H1 (cell line): ENCODE results near the gene ORAI3. TPM values are rescaled to one million over a fixed set of nuclear protein-coding genes. Genes with fewer than 3 reads are reported as not detected.
A peak's percentile ranks its signal among the peaks of the same experiment; 100 is the strongest.

Experiments used
- CTCF ChIA-PET: fragments of 300-600 bp; sonication (Branson Sonifier 250); formaldehyde crosslinking; loops from one replicate; lab custom pipeline; 2021; ENCODE audit not compliant: partially characterized antibody; lab: Charles Lee
- POLR2A ChIA-PET: fragments of 300-600 bp; sonication (Branson Sonifier 250); formaldehyde crosslinking; loops from one replicate; lab custom pipeline; 2021; ENCODE audit warnings: inconsistent platforms; ENCODE audit not compliant: partially characterized antibody; lab: Charles Lee
- DNase-seq, 2 experiments: peaks; one replicate each; pipeline versions ENCODE4 v3.0.0 to v3.0.0-alpha.2; 2010 to 2022; ENCODE audit warnings: low spot score in 2 of 2, low read depth in 1 of 2, mixed read lengths in 1 of 2
- FAIRE-seq: peaks from 2 replicates; lab custom pipeline; 2011; peaks lifted over from hg19 to GRCh38; lab: Jason Lieb, UNC
- H2AFZ ChIP-seq: 2 replicates; pipeline ENCODE4 v1.8.1; 2012; ENCODE audit warnings: low read length, inconsistent platforms
- H2AK5ac ChIP-seq: 2 replicates; pipeline ENCODE4 v1.6.1; 2013; ENCODE audit warnings: low read depth, low read length
- H2BK120ac ChIP-seq: replicated peaks from 2 replicates; pipeline ENCODE3; 2013; ENCODE audit warnings: low read depth, low read length, inconsistent platforms
- H2BK12ac ChIP-seq: 2 replicates; pipeline ENCODE4 v1.6.1; 2013; ENCODE audit warnings: low read depth, low read length
- H2BK15ac ChIP-seq: 2 replicates; pipeline ENCODE4 v1.6.1; 2013; ENCODE audit warnings: low read length
- H2BK20ac ChIP-seq: 2 replicates; pipeline ENCODE4 v1.6.1; 2013; ENCODE audit warnings: low read length
- H2BK5ac ChIP-seq: 2 replicates; pipeline ENCODE4 v1.6.1; 2013; ENCODE audit warnings: low read depth, low read length
- H3K14ac ChIP-seq: 2 replicates; pipeline ENCODE4 v1.6.1; 2013; ENCODE audit warnings: inconsistent platforms; ENCODE audit not compliant: insufficient read length
- H3K18ac ChIP-seq: 2 replicates; pipeline ENCODE4 v1.6.1; 2013; ENCODE audit warnings: low read length; ENCODE audit errors: extremely low read depth
- H3K23ac ChIP-seq: 2 replicates; pipeline ENCODE4 v1.6.1; 2013; ENCODE audit warnings: inconsistent platforms; ENCODE audit not compliant: insufficient read length
- H3K23me2 ChIP-seq: 2 replicates; pipeline ENCODE4 v1.6.1; 2013; ENCODE audit warnings: low read depth, low read length
- H3K27ac ChIP-seq: 2 replicates; pipeline ENCODE4 v1.6.1; 2011; ENCODE audit warnings: low read depth, low read length, inconsistent platforms
- H3K27me3 ChIP-seq, 4 experiments: replicated peaks in 1 of 4; 1 replicate in 1 of 4; 2 replicates in 3 of 4; pipeline versions ENCODE4 v1.6.1 to v1.8.1; 2011 to 2013; ENCODE audit warnings: low read length in 3 of 4, mild to moderate bottlenecking in 3 of 4, inconsistent platforms in 2 of 4, mixed read lengths in 2 of 4, moderate library complexity in 1 of 4; ENCODE audit not compliant: control insufficient read depth in 3 of 4, insufficient read depth in 3 of 4; ENCODE audit errors: extremely low read depth in 1 of 4
- H3K36me3 ChIP-seq, 4 experiments: 2 replicates each; pipeline versions ENCODE4 v1.6.1 to v1.8.1; 2011 to 2013; ENCODE audit warnings: mild to moderate bottlenecking in 4 of 4, low read length in 3 of 4, moderate library complexity in 2 of 4, control low read depth in 1 of 4, inconsistent platforms in 1 of 4; ENCODE audit not compliant: insufficient read depth in 4 of 4, control insufficient read depth in 2 of 4
- H3K4ac ChIP-seq: replicated peaks from 2 replicates; pipeline ENCODE3; 2013; ENCODE audit warnings: low read length, low read depth, mixed read lengths, inconsistent platforms; ENCODE audit not compliant: insufficient read length
- H3K4me1 ChIP-seq, 4 experiments: replicated peaks in 1 of 4; 1 replicate in 1 of 4; 2 replicates in 3 of 4; pipeline versions ENCODE4 v1.6.1 to v1.8.1; 2011 to 2013; ENCODE audit warnings: low read length in 3 of 4, inconsistent platforms in 2 of 4, mixed read lengths in 1 of 4; ENCODE audit not compliant: insufficient read depth in 4 of 4, control insufficient read depth in 3 of 4
- H3K4me2 ChIP-seq, 2 experiments: 2 replicates each; pipeline versions ENCODE4 v1.6.1 to v1.8.1; 2011 to 2013; ENCODE audit warnings: low read depth in 2 of 2, low read length in 2 of 2, control low read depth in 1 of 2, inconsistent platforms in 1 of 2, mild to moderate bottlenecking in 1 of 2; ENCODE audit not compliant: insufficient read depth in 1 of 2
- H3K4me3 ChIP-seq, 4 experiments: fragments of 200-600, 300-600 bp in 1 of 4; sonication (generic), shearing (Covaris generic), sonication (Bioruptor Twin) in 1 of 4; 2 replicates each; pipeline versions ENCODE4 v1.5.1 to v1.8.1; 2011 to 2016; ENCODE audit warnings: low read length in 4 of 4, low read depth in 3 of 4, control low read depth in 2 of 4, inconsistent platforms in 2 of 4, mild to moderate bottlenecking in 2 of 4, mixed read lengths in 1 of 4, moderate library complexity in 1 of 4; ENCODE audit not compliant: insufficient read depth in 2 of 4; ENCODE audit errors: extremely low read depth in 1 of 4
- H3K56ac ChIP-seq: replicated peaks from 2 replicates; pipeline ENCODE3; 2013; ENCODE audit warnings: low read depth, mild to moderate bottlenecking, mixed read lengths, low read length, inconsistent platforms; ENCODE audit not compliant: insufficient read length
- H3K79me1 ChIP-seq: 2 replicates; pipeline ENCODE4 v1.6.1; 2013; ENCODE audit warnings: low read depth, low read length, control low read depth
- H3K79me2 ChIP-seq, 2 experiments: 2 replicates each; pipeline versions ENCODE4 v1.6.1 to v1.8.1; 2012 to 2013; ENCODE audit warnings: low read length in 2 of 2, mild to moderate bottlenecking in 2 of 2, inconsistent platforms in 1 of 2; ENCODE audit not compliant: insufficient read depth in 2 of 2, control insufficient read depth in 1 of 2
- H3K9ac ChIP-seq, 4 experiments: replicated peaks in 1 of 4; 1 replicate in 1 of 4; 2 replicates in 3 of 4; pipeline versions ENCODE4 v1.6.1 to v1.8.1; 2011 to 2013; ENCODE audit warnings: low read depth in 3 of 4, low read length in 3 of 4, control low read depth in 2 of 4, mild to moderate bottlenecking in 2 of 4, moderate library complexity in 2 of 4, inconsistent platforms in 1 of 4; ENCODE audit errors: extremely low read depth in 1 of 4
- H3K9me3 ChIP-seq, 2 experiments: 2 replicates each; pipeline versions ENCODE4 v1.6.1 to v1.8.1; 2012 to 2013; ENCODE audit warnings: mild to moderate bottlenecking in 2 of 2, moderate library complexity in 2 of 2, control low read depth in 1 of 2, inconsistent platforms in 1 of 2, low read depth in 1 of 2, low read length in 1 of 2, mixed read lengths in 1 of 2; ENCODE audit not compliant: insufficient read depth in 2 of 2
- H4K20me1 ChIP-seq, 2 experiments: replicated peaks in 1 of 2; 2 replicates each; pipeline versions ENCODE3 to v1.8.1; 2011 to 2013; ENCODE audit warnings: inconsistent platforms in 2 of 2, low read length in 2 of 2, mild to moderate bottlenecking in 1 of 2; ENCODE audit not compliant: insufficient read depth in 2 of 2, control insufficient read depth in 1 of 2
- H4K5ac ChIP-seq: 2 replicates; pipeline ENCODE4 v1.6.1; 2013; ENCODE audit warnings: low read length, low read depth, mixed read lengths, inconsistent platforms; ENCODE audit not compliant: insufficient read length
- H4K8ac ChIP-seq: 2 replicates; pipeline ENCODE4 v1.8.0; 2013; ENCODE audit warnings: mild to moderate bottlenecking, moderate library complexity, low read length, inconsistent platforms; ENCODE audit not compliant: insufficient read depth; ENCODE audit errors: extremely low read depth
- H4K91ac ChIP-seq: replicated peaks from 2 replicates; pipeline ENCODE3; 2013; ENCODE audit warnings: low read length, mixed read lengths, inconsistent platforms; ENCODE audit not compliant: insufficient read length
- ASH2L ChIP-seq: fragments of 200-600, 300-600 bp; sonication (generic); IDR thresholded peaks from one replicate; pipeline ENCODE4 v1.7.1; 2017; ENCODE audit warnings: low read length
- BCL11A ChIP-seq, 2 experiments: IDR thresholded peaks; one replicate each; pipeline ENCODE4 v1.6.1; 2011; ENCODE audit warnings: low read depth in 2 of 2, low read length in 2 of 2, mild to moderate bottlenecking in 2 of 2
- JUND ChIP-seq: IDR thresholded peaks from 2 replicates; pipeline ENCODE4 v1.6.1; 2011; ENCODE audit warnings: mild to moderate bottlenecking, improper control_type of control experiment, low read length
- KDM1A ChIP-seq: fragments of 200-600, 300-600 bp; sonication (generic); IDR thresholded peaks from 2 replicates; pipeline ENCODE4 v1.7.1; 2016; ENCODE audit warnings: mild to moderate bottlenecking, low read length, borderline replicate concordance
- KDM5A ChIP-seq: fragments of 200-600 bp; IDR thresholded peaks from 2 replicates; pipeline ENCODE4 v1.7.1; 2012; ENCODE audit warnings: mild to moderate bottlenecking, low read length, inconsistent platforms, mixed read lengths
- RFX5 ChIP-seq: IDR thresholded peaks from 2 replicates; pipeline ENCODE4 v1.6.1; 2011; ENCODE audit warnings: low read depth, low read length, improper control_type of control experiment, borderline replicate concordance
- SIRT6 ChIP-seq: IDR thresholded peaks from one replicate; pipeline ENCODE4 v1.7.1; 2012; ENCODE audit warnings: low read length, inconsistent platforms
- SIX5 ChIP-seq: IDR thresholded peaks from 2 replicates; pipeline ENCODE4 v1.6.1; 2011; ENCODE audit warnings: mild to moderate bottlenecking, low read depth, low read length
- TCF12 ChIP-seq: IDR thresholded peaks from 2 replicates; pipeline ENCODE4 v1.6.1; 2011; ENCODE audit warnings: low read depth, mild to moderate bottlenecking, low read length
- TEAD4 ChIP-seq: IDR thresholded peaks from 2 replicates; pipeline ENCODE4 v1.6.1; 2012; ENCODE audit warnings: low read depth, low read length, inconsistent platforms, mixed read lengths
- YY1 ChIP-seq: IDR thresholded peaks from 2 replicates; pipeline ENCODE4 v1.6.1; 2011; ENCODE audit warnings: low read depth, mild to moderate bottlenecking, low read length
- ZNF274 ChIP-seq: IDR thresholded peaks from 2 replicates; pipeline ENCODE4 v1.7.0; 2012; ENCODE audit warnings: low read length, borderline replicate concordance; ENCODE audit errors: extremely low read depth
- WGBS, 2 experiments: shearing (Covaris generic) in 1 of 2; methylation state at CpG; one replicate each; pipeline versions ENCODE4 v1.1.6 to v1.1.7; 2013 to 2015; ENCODE audit warnings: low lambda C conversion rate in 2 of 2, mixed read lengths in 2 of 2, inconsistent platforms in 1 of 2, low coverage in 1 of 2, missing lambda C conversion rate in 1 of 2; ENCODE audit not compliant: insufficient replicate concordance in 2 of 2, insufficient coverage in 1 of 2, insufficient read length in 1 of 2; ENCODE audit errors: extremely low coverage in 1 of 2, missing lambda C conversion rate in 1 of 2; 5-methylcytosine and 5-hydroxymethylcytosine counted together
- polyA plus RNA-seq, 7 experiments: library from polyadenylated mRNA; depleted of rRNA in 3 of 7; stranded (reverse) in 5 of 7; unstranded in 2 of 7; fragments of >200 nt in 5 of 7; fragments of 200-250 nt in 2 of 7; gene quantifications; 1 replicate in 5 of 7; 2 replicates in 1 of 7; 4 replicates in 1 of 7; pipeline versions ENCODE4 v1.2.1 to v1.2.3, GENCODE V29; 2011 to 2013; ENCODE audit warnings: missing spikeins in 2 of 7, mixed read lengths in 2 of 7
- total RNA-seq: library from RNA; stranded (reverse); fragmentation: NEBNext Ultra II Directional; extraction: Animal tissue kit (Norgen Biotek cat#: 25700); gene quantifications from 2 replicates; pipeline ENCODE4 v1.2.1, GENCODE V29; 2021

Gene ORAI3
- total and polyA plus RNA-seq, 2 of the 8 experiments (the other 6 are each of a cell fraction or from before 2014, with no cell fraction given) = 8.7 to 24.5 TPM

- DNase-seq (no peak), FAIRE-seq (no peak)
- Histone ChIP-seq H3K23me2 (no peaks in the 10 kb centered on the region; the same call in 1 of the 2 replicates), H2BK5ac (peak overlapping the region; percentile 48; the same call in 1 of the 2 replicates), H3K9ac (no peak overlapping the region), H2AK5ac (no peak overlapping the region), H3K27ac (no peak overlapping the region), H2BK12ac (no peak overlapping the region), H2BK20ac (no peak overlapping the region), H3K4me1 (peaks cover 0 to 19% (median 13%) of the 10 kb centered on the region in 4 experiments; a peak in 6 of 7 replicates), H3K4me2 (peak overlapping the region in 1 of 2 experiments; percentile 22; a peak in 1 of 4 replicates), H4K5ac (no peak overlapping the region), H3K79me1 (peaks cover 2% of the 10 kb centered on the region; the same call in 1 of the 2 replicates), H3K4ac (no peak overlapping the region), H2BK120ac (no peak overlapping the region), H3K23ac (no peak overlapping the region), H4K20me1 (peaks cover 3 to 12% of the 10 kb centered on the region in 2 experiments), H3K14ac (no peak overlapping the region), H2BK15ac (no peak overlapping the region), H3K56ac (no peak overlapping the region), H2AFZ (no peak overlapping the region), H3K36me3 (peaks cover 11 to 22% (median 12%) of the 10 kb centered on the region in 4 experiments; a peak in 7 of 8 replicates), H3K18ac (no peak overlapping the region), H3K4me3 (0 out of 8 replicates have a peak overlapping the region, but pooled peaks of 2 of the 4 experiments have one; percentile 1 to 10), H3K79me2 (no peaks in the 10 kb centered on the region; a peak in 1 of 4 replicates), H3K27me3 (no peaks in the 10 kb centered on the region), H4K8ac (no peak overlapping the region), H3K9me3 (no peaks in the 10 kb centered on the region), H4K91ac (no peak overlapping the region)
- POLR2A ChIA-PET = interaction anchor here (0.6 to 12.0 kb wide), 11 partner anchors 8 to 196 kb away, joined by 3 to 105 read pairs (median 4); partner anchors contain the start of genes FBXL19, KAT8, ORAI3 and SETD1A
- TF ChIP-seq SIX5 (no peak), ASH2L (no peak), TEAD4 (no peak), JUND (no peak), YY1 (no peak), KDM1A (no peak), KDM5A (no peak), TCF12 (no peak), BCL11A (IDR thresholded peaks at IDR 0.05; ENCODE audit: low read depth in 2 of 2, low read length in 2 of 2) (no peak), ZNF274 (no peak), RFX5 (no peak), SIRT6 (no peak)
- WGBS, 2 experiments = 78% methylated on average over 4 of the region's 4 CpGs; no CpG with 5 or more reads in 1 of the 2 experiments
- CTCF ChIA-PET = interaction anchor here (0.6 to 4.5 kb wide), 26 partner anchors 8 to 501 kb away, joined by 3 to 33 read pairs (median 4); partner anchors contain the start of gene STX4
These were observed 6.5 kb upstream of the ORAI3 start for GRCh38 chr16:30942426-30942806.
